NOMO-1 (cell line): ENCODE data around the gene FTCD.
"Not testable (repeated sequence)": the region's sequence is repeated elsewhere in the genome, so short reads cannot be mapped to it uniquely, and the experiment has no call there.

Source experiments
- DNase-seq, 2 experiments: peaks; one replicate each; lab custom pipeline; 2025; ENCODE audit not compliant: unreplicated experiment in 2 of 2; lab: John Stamatoyannopoulos, UW

FTCD gene

GRCh38 chr21:46155514-46156377, at the start of gene FTCD:
FTCD (minus strand) TSS chr21:46155579; CDS start chr21:46155523, 56 bp downstream.
- no peak for DNase-seq

GRCh38 chr21:46205166-46205565, 49.8 kb upstream of the FTCD start:
- no peak for DNase-seq

- no peak for DNase-seq
Measured at GRCh38 chr21:46203203-46203600, 47.8 kb upstream of the FTCD start.

GRCh38 chr21:46202592-46203202, 47.3 kb upstream of the FTCD start:
- no peak for DNase-seq

GRCh38 chr21:46200877-46201803, 45.8 kb upstream of the FTCD start:
- not testable (repeated sequence) for DNase-seq

- no peak for DNase-seq
Measured at GRCh38 chr21:46199436-46200373, 44.3 kb upstream of the FTCD start.

GRCh38 chr21:46196733-46197132, 41.4 kb upstream of the FTCD start:
- no peak for DNase-seq

GRCh38 chr21:46195595-46196195, 40.3 kb upstream of the FTCD start:
- DNase-seq: no peak

- no peak for DNase-seq
Measured at GRCh38 chr21:46194374-46195334, 39.3 kb upstream of the FTCD start.

- no peak for DNase-seq
Measured at GRCh38 chr21:46193829-46194373, 38.5 kb upstream of the FTCD start.

GRCh38 chr21:46191686-46192575, 36.6 kb upstream of the FTCD start:
- DNase-seq: no peak

- DNase-seq: no peak
Measured at GRCh38 chr21:46191257-46191685, 35.9 kb upstream of the FTCD start.

- DNase-seq: no peak
Measured at GRCh38 chr21:46190491-46191131, 35.2 kb upstream of the FTCD start.

- DNase-seq: no peak
Measured at GRCh38 chr21:46189959-46190490, 34.6 kb upstream of the FTCD start.

GRCh38 chr21:46189213-46189958, 34.0 kb upstream of the FTCD start:
- no peak for DNase-seq
